Panc1 (cell line): Measurements from ENCODE around the gene AGAP1.

ENCODE experiments used
- POLR2AphosphoS5 ChIP-seq: IDR thresholded peaks from 2 replicates; pipeline ENCODE4 v1.6.1; 2012; ENCODE audit warnings: mild to moderate bottlenecking, low read depth, low read length, moderate library complexity
- TCF7L2 ChIP-seq: IDR thresholded peaks from 2 replicates; pipeline ENCODE4 v1.6.1; 2011; ENCODE audit warnings: mild to moderate bottlenecking, low read depth, low read length, inconsistent platforms

GRCh38 chr2:235879116-235879515, 385.3 kb downstream of the AGAP1 start:
- no peak for TF ChIP-seq TCF7L2
- no peak for TF ChIP-seq POLR2AphosphoS5
